Breast epithelium (tissue), 4 donors: ENCODE data around the gene GOLGB1. TPM values are rescaled to one million over a fixed set of nuclear protein-coding genes. Genes with fewer than 3 reads are reported as not detected.
"Not testable (repeated sequence)": the region's sequence is repeated elsewhere in the genome, so short reads cannot be mapped to it uniquely, and the experiment has no call there.

Source experiments
- DNase-seq, 2 donors: peaks; one replicate each; pipeline ENCODE4 v3.0.0-alpha.2; 2019; ENCODE audit warnings: low spot score in 2 of 2
- H3K27ac ChIP-seq, 2 donors: fragments of 200-600 bp; sonication (generic) in 1 of 2; one replicate each; pipeline ENCODE4 v1.5.1; 2016 to 2019; ENCODE audit warnings: mild to moderate bottlenecking in 1 of 2
- H3K27me3 ChIP-seq, 2 donors: fragments of 200-600 bp; sonication (generic) in 1 of 2; one replicate each; pipeline versions ENCODE4 v1.5.1 to v1.6.0; 2017 to 2019; ENCODE audit warnings: control low read depth in 1 of 2, mild to moderate bottlenecking in 1 of 2
- H3K36me3 ChIP-seq: fragments of 200-600 bp; one replicate; pipeline ENCODE4 v1.5.1; 2019
- H3K4me1 ChIP-seq, 2 donors: fragments of 200-600 bp; sonication (generic); one replicate each; pipeline ENCODE4 v1.5.1; 2016 to 2019; ENCODE audit warnings: control low read depth in 1 of 2
- H3K4me3 ChIP-seq, 3 donors: fragments of 200-600 bp; sonication (generic); 1 replicate in 2 of 3; 2 replicates in 1 of 3; pipeline ENCODE4 v1.5.1; 2016 to 2019; ENCODE audit warnings: mild to moderate bottlenecking in 3 of 3, moderate library complexity in 2 of 3
- H3K9me3 ChIP-seq, 2 donors: fragments of 200-600 bp; sonication (generic) in 1 of 2; one replicate each; pipeline ENCODE4 v1.5.1; 2016 to 2019; ENCODE audit warnings: control low read depth in 1 of 2
- POLR2A ChIP-seq: fragments of 450-650 bp; IDR thresholded peaks from one replicate; pipeline ENCODE4 v1.6.1; 2016; ENCODE audit warnings: antibody characterized with exemption, mild to moderate bottlenecking, moderate library complexity
- POLR2AphosphoS5 ChIP-seq, 3 donors: sonication (generic); formaldehyde crosslinking; IDR thresholded peaks; one replicate each; pipeline ENCODE4 v1.6.1; 2017; ENCODE audit warnings: antibody characterized with exemption in 3 of 3
- intact Hi-C: fragments of 100-400 bp; cut with DNase I; formaldehyde crosslinking; loops from one replicate; pipeline ENCODE4 v1.15.1; 2023; ENCODE audit warnings: low total_unique reads
- total RNA-seq, 3 donors: library from RNA; depleted of rRNA; stranded (reverse); fragments of >200 nt; gene quantifications; one replicate each; pipeline ENCODE4 v1.1.0, GENCODE V29; 2016
- TF ChIP-seq, protein P1 (sequence below), 3 donors: fragments of 450-650 bp; IDR thresholded peaks; one replicate each; pipeline ENCODE4 v1.5.1; 2016 to 2017; ENCODE audit warnings: antibody characterized with exemption in 3 of 3, mild to moderate bottlenecking in 3 of 3, moderate library complexity in 3 of 3

The GOLGB1 gene
- total RNA-seq, 3 donors from 2014 or later = 95.4 to 106 (median 95.4) TPM

DNA sequence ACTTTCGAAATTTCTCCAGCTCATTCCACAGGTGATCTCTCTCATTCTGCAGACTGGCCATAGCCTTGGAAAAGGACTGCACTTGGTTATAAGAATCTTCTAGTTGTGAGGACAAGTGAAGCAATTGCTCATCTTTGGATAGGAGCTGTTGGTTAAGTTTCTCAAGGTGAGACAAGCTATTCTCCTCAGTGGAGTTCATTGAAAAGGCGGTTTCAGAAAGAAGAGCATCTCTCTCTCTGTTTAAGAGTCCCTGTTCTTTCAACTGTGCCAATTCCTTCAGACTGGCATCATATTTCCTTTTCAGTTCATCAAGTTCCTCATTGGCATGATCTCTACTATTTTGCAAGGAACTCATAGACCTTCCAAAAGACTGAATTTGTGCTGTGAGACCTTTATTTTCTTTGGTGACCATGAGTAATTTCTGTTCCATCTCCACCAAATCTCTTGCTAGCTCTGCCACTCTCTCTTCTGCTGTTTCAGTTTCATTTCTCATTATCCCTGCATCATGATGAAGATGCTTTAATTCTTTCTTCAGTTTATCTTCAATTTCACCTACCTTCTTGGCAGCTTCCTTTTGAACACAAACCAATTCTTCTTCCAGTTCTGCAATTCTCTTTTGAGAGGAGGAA is 58.6 kb downstream of the GOLGB1 start:
- intact Hi-C loops = loop anchor here (10.0 kb wide), 1 partner anchor 1086 kb away; no protein-coding TSS in a partner anchor
- Histone ChIP-seq H3K4me3 (no peak overlapping the region), H3K27me3 (no peaks in the 10 kb centered on the region), H3K9me3 (no peaks in the 10 kb centered on the region), H3K4me1 (no peaks in the 10 kb centered on the region), H3K36me3 (peaks cover 10% of the 10 kb centered on the region), H3K27ac (no peak overlapping the region)
- DNase-seq = no peak
- TF ChIP-seq, protein P1, sequence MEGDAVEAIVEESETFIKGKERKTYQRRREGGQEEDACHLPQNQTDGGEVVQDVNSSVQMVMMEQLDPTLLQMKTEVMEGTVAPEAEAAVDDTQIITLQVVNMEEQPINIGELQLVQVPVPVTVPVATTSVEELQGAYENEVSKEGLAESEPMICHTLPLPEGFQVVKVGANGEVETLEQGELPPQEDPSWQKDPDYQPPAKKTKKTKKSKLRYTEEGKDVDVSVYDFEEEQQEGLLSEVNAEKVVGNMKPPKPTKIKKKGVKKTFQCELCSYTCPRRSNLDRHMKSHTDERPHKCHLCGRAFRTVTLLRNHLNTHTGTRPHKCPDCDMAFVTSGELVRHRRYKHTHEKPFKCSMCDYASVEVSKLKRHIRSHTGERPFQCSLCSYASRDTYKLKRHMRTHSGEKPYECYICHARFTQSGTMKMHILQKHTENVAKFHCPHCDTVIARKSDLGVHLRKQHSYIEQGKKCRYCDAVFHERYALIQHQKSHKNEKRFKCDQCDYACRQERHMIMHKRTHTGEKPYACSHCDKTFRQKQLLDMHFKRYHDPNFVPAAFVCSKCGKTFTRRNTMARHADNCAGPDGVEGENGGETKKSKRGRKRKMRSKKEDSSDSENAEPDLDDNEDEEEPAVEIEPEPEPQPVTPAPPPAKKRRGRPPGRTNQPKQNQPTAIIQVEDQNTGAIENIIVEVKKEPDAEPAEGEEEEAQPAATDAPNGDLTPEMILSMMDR (IDR thresholded peaks at IDR 0.05) = no peak
- TF ChIP-seq POLR2A = no peak
- TF ChIP-seq POLR2AphosphoS5 (IDR thresholded peaks at IDR 0.05) = no peak

DNA sequence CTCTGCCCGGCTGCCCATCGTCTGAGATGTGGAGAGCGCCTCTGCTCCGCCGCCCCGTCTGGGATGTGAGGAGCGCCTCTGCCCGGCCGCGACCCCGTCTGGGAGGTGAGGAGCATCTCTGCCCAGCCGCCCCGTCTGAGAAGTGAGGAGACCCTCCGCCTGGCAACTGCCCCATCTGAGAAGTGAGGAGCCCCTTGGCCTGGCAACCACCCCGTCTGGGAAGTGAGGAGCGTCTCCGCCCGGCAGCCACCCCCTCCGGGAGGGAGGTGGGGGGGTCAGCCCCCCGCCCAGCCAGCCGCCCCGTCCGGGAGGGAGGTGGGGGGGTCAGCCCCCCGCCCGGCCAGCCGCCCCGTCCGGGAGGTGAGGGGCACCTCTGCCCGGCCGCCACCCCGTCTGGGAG is 60.8 kb downstream of the GOLGB1 start:
- H3K36me3 ChIP-seq, DNase-seq, H3K4me1 ChIP-seq, H3K4me3 ChIP-seq, H3K27ac ChIP-seq, intact Hi-C loops, H3K27me3 ChIP-seq: not testable (repeated sequence)
- peaks cover 8 to 11% of the 10 kb centered on the region in 2 donors for H3K9me3 ChIP-seq

DNA sequence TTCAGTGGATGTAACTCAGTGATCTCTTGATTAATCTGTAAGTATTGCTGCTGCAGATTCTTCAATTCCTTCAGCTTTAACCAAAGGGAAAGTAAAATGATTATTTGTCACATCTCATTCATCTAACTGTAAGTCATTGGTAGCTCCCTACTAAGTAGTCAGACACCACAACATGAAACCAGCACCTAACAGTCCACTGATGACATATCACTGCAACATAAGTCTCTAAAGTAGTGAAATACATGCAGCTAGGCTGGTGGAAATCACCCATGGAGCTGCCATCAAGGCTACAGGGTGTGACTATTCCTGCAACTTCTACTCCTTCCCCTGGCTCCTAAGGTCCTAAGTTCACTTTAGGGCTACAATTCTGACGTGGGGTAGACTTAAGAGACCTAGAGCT is 67.7 kb downstream of the GOLGB1 start:
- H3K9me3 ChIP-seq = peaks cover 8 to 11% of the 10 kb centered on the region in 2 donors

DNA sequence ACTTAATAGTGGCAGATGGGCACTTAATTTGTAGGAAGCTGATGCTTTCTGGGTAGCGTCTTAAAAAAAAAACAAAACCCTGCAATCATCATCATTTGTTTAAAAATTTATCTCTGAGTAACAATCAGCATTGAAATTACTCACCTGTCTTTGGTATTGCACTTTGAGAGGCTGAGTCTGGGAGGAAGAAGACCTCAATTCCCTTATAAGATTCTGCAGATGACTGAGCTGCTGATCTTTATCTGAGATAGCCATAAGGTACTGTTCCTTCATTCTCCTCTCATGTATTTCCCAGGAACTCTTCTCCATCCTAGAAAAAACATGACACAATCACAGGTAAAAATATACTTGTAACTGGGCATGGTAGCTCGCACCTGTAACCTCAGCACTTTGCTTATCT is 72.4 kb downstream of the GOLGB1 start:
- intact Hi-C loops = no loop called here

More for the DNA sequence above, 67.7 kb downstream of the GOLGB1 start:
- no peak overlapping the region for H3K27ac ChIP-seq
- no peak overlapping the region for H3K4me3 ChIP-seq
- no peaks in the 10 kb centered on the region for H3K4me1 ChIP-seq
- TF ChIP-seq POLR2AphosphoS5 (IDR thresholded peaks at IDR 0.05) (no peak), POLR2A (no peak)
- TF ChIP-seq, protein P1 (IDR thresholded peaks at IDR 0.05) = no peak
- peaks cover 8% of the 10 kb centered on the region for H3K36me3 ChIP-seq
- intact Hi-C loops = no loop called here
- no peaks in the 10 kb centered on the region for H3K27me3 ChIP-seq
- no peak for DNase-seq

DNA sequence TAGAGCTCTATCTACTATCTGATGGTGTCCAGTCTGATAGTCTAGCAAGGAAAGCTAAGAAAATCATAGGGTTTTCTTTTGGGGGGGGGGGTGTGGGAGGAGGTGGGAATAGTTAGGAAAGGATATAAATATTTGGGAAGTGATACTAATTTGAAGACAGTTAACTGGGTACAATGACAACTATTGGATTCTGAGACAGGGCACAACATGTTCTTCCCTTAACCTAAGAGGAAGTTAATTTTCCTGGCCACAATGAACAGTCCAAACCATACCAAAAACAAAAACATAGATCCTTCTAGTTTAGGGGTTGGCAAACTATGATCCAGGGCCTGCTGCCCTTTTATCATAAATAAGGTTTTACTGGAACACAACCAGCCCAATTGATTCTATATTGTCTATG is 78.9 kb downstream of the GOLGB1 start:
- intact Hi-C loops = no loop called here
- TF ChIP-seq POLR2A = no peak
- TF ChIP-seq POLR2AphosphoS5 (IDR thresholded peaks at IDR 0.05) = no peak
- TF ChIP-seq, protein P1 (IDR thresholded peaks at IDR 0.05) = no peak
- Histone ChIP-seq H3K27me3 (no peaks in the 10 kb centered on the region), H3K4me3 (no peak overlapping the region), H3K27ac (no peak overlapping the region), H3K9me3 (no peaks in the 10 kb centered on the region), H3K4me1 (no peaks in the 10 kb centered on the region), H3K36me3 (peaks cover 4% of the 10 kb centered on the region)
- DNase-seq = no peak

More for the DNA sequence above, 72.4 kb downstream of the GOLGB1 start:
- no peaks in the 10 kb centered on the region for H3K27me3 ChIP-seq
- no peak for DNase-seq
- TF ChIP-seq, protein P1 (IDR thresholded peaks at IDR 0.05) = no peak
- TF ChIP-seq POLR2A (no peak), POLR2AphosphoS5 (IDR thresholded peaks at IDR 0.05) (no peak)
- no peak overlapping the region for H3K27ac ChIP-seq
- no peaks in the 10 kb centered on the region for H3K9me3 ChIP-seq
- no peak overlapping the region for H3K4me3 ChIP-seq
- no peaks in the 10 kb centered on the region for H3K4me1 ChIP-seq
- peaks cover 12% of the 10 kb centered on the region for H3K36me3 ChIP-seq
